ENCODE results near the gene POLR2E.
"Not testable (repeated sequence)": the region's sequence is repeated elsewhere in the genome, so short reads cannot be mapped to it uniquely, and the experiment has no call there.

POLR2E gene

GRCh38 chr19:1125601-1126467, 30.7 kb upstream of the POLR2E start:
- no peak for DNase-seq

- no peak for DNase-seq
Measured at GRCh38 chr19:1123885-1124677, 28.9 kb upstream of the POLR2E start.

DNA sequence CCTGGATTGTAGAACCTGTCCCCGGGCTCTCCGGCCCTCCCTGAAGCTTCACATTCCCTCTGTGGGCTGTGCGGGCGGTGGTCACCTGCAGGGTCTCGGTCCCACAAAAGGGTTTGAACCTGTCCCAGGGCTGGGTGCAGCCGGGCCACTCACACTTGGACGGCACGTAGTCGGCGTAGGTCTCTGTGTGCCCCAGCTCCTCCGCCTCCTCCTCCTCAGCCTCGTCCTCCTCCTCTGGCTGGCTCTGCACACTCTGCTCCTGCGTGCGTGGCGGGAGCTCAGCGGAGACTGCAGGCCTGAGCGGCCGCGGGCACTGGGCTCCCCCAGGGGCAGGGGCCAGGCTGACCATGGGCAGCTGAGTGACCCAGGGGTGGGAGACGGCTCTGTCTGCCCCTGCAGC, 28.2 kb upstream of the POLR2E start:
- no peak for DNase-seq

DNA sequence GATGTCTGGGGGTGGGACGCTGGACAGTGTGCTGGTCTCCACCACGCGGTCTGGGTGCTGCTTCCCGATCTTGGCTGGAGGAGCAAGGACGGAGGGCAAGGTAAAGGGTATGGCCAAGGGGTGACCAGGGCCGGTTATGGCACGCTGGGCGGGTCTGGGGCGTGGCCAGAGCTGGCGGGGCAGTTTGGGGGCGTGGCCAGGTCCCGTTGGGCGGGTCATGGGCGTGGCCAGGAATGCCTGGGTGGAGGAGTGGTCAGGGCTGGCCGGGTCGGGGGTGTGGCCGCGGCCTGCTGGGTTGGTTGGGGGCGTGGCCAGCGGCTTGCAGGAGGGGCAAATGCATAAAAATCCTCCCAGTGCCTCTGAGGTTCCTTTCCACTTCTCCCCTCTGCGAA, 27.8 kb upstream of the POLR2E start:
- DNase-seq, result no peak

DNA sequence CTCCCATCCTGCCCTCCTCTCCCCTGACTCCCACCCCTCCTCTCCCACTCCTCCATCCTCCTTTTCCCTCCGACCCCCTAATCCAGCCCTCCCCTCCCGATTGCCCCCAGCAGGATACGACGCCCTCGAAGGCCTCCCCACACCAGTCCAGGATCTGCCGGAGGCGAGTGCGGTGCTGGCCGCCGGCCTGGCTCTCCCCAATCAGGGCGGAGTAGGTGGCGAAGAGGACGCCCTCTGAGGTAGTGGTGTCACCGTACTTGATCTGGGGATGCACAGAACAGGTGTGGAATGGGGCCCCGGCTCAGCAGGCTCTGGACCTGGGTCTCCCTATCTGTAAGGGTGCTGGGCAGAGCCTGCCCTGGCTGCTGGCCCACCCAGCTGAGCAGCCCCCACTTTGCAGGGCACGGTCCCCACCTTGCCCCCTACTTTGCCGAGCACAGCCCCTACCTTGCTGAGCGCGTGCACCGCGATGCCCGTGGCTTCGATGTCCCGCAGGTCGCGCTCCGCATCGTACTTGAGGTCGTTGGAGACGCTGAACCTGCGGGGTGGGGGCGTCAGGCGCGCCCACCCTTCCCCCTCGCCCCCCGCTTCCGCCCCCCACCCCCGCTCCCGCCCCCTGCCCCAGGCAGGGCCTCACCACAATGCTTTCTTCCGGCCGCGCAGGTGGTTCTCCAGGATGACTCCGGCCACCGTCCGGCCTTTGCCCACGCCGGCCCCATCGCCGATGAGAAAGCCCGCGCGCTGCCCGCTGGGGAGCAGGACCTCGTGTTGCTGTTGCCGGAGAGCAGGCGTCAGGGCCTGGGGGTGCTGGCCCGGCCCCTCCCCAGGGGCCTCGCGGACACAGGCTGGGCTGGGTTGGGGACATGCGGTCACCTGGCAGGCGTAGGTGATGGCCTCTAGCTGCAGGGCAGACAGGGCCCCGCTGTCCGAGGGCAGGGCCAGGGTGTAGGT, 27.1 kb upstream of the POLR2E start:
- no peak for DNase-seq

DNA sequence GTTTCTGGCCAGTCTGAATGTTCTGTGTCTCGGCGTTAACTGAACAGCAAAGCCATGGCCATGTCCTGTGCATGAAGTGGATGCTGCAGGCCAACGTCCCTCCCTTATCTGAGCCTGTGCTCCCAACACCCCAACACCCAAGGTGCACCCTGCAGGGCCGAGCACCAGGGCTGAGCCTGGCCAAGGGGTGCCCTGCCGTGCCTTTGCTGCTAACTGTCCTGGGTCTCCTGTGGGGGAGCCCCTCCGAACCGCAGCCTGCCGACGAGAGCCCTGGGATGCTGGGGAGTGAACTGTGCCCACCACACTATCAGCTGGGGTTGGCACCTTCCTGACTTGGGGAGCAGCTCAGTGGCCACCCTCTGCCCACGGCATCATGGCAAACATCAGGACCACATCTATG, 26.2 kb upstream of the POLR2E start:
- no peak for DNase-seq

DNA sequence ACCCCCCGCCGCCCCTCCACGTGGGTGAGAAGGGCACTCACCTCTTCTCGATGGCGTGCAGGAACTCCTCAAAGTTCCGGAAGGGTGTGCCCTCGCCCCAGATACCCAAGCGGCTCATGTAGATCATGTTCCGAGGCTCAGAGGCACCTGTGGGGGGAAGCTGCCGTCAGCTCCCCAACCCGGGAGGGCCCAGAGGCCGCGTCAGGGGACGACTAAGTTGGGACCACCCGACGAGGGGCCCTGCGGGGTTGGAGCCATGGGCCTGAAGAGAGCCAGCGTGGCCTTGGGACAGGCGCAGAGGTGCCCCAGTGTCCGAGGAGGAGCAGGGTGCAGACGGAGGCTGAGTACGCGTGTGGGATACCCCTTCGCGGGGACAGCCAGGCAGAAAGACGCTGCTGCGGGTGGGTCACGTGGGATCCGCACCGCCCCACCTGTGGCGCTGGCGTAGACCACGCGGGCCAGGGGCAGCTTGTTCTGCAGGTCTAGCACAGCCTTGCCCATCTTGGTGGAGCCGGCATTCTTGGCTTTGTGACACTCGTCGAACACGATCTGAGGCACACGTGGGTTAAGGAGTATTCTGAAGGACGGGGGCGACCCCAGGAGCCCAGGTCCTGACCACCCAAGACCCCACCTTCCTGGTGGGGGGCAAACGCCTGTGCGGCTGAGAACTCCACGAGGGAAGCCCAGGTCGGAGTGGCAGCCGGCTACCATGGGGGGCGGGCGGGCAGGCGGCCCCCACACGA, 24.5 kb upstream of the POLR2E start:
- no peak for DNase-seq

DNA sequence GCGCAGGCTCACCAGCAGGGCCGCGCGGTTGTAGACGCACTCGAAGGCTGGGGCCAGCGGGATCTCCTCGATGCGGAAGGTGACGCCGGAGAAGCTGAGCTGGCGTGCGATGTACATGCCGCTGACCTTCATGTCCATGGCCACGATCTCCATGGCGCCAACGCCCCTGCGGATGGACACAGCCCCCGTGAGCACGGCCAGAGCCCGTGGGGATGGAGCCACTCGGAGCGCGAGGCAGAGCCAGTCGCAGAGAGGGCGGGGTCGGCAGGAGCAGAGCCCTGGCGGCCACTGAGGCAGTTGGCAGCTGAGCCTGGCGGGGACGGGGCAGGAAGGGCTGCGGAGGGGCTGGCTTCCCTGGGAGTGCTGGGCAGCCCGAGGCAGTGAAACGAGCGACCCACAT, 23.8 kb upstream of the POLR2E start:
- DNase-seq, result no peak

- no peak for DNase-seq
Measured at GRCh38 chr19:1117654-1118053, 22.5 kb upstream of the POLR2E start.

DNA sequence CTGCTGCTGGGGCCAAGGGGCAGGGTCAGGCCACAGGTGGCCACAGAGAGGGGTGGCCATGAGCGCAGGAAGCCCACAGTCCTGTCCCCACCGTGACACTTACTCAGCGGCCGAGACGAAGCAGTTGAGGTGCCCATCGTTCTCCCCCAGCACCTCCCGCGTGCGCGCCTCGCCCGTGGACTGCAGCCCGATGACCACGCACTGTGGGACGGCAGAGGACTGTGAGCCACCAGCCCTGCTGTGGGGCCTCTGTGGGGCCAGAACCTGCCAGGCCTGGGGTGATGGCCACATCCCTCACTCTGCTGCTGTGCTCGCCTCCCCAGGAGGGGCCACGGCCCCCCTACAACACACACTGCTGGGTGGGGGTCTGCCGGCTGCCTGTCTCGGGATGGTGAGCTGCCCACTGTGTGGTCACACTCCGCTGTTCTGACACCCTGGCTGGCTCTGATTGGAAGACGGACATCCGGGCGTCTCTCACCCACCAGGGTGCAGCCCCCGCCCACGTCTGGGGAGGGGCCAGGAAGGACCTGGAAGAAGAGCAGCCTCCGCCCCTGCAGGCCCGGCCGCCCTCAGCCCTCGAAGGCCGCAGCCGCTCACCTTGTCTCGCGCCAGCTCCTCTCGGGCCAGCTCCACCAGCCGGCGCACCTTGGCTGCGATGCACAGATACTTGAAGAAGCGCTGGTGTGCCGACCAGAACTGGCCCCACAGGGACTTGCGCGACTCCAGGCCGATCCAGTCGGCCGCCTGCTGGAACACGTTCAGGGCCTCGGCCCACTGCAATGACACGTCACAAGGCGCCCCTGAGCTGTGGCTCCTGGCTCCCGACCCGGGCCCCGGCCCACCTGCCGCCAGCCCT, 21.8 kb upstream of the POLR2E start:
- no peak for DNase-seq

DNA sequence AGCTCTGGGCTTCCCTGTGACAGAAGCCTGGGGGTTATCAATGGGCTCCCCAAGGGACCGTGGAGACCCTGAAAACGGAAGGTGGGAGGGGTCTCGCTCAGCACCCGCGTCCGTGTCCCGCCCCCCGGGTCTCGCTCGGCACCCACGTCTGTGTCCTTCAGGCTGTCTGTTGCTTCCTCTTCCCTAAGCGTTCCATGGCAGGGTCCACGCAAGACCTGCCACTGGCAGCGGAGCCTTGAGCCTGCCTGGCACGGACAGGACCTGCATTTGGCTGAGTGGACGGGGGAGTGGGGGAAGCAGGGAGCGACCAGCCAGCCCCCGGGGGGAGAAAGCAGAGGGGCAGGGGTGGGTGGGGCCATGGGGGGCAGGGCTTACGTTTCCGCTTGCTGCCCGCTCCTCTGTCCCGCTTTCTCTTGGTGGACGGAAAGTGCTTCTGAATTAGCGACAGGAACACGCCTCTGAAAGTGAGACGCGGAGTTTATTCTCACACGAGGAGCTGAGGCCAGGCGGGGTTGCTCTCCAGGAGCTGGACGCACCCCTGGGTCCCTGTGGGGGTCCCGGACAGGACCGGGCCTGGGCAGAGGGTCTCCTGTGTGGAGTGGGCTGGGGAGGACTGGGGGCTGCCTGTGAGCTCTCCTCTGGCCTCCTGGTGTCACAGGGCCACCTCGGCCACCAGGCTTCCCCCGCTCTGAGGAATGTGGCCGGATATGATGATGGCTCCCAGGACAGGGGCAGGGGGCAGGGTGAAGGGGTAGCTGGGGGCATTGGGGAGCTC, 20.7 kb upstream of the POLR2E start:
- no peak for DNase-seq

- not testable (repeated sequence) for DNase-seq
Measured at GRCh38 chr19:1114728-1115127, 19.6 kb upstream of the POLR2E start.

GRCh38 chr19:1113986-1114483, 18.9 kb upstream of the POLR2E start:
- DNase-seq, result no peak

DNA sequence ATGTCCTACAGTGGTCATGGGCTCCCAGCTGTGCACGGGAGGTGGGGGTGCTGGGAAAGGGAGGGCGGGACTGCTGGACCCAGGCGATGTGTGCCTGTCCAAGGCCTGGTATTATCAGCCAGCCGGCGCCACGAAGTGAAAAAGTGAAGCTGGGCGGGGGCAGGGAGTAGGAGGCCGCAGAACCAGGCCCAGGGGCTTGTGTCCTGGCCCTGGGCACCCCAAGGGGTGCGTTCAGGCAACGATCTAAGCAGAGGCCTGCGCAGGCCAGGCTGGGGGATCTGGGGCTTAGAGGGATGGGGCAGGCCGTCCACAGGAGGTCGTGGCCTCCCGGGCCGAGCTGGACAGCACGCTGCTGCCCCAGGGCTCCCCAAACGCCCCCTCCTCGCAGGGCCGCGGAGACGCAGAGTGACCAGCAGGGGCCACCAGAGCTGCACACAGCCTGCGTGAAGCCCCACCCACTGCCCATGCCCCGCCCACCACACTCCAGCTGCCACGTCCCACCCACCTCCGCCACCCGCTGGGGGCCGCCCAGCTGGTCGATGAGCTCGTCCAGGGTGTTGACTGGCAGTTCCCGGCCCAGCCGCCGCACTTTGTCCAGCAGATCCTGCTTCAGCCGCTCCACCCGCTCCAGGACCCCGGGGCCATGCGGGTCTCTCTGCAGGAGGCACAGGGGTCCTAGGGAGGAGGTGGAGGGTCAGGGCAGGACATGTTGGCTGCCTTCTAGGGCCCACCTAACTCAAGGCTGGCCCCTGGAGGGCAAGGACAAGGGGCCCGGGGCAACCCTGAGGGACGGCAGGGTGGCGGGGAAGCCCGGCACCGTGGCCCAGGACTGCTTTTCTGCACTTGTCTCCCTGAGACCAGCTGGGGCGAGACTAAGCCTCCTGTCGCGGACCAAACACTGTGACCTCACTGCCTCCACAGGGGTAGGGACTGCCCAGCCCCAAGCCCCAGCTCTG, 18.1 kb upstream of the POLR2E start:
- DNase-seq, result peak; percentile 85

- no peak for DNase-seq
Measured at GRCh38 chr19:1112268-1113029, 17.3 kb upstream of the POLR2E start.

DNA sequence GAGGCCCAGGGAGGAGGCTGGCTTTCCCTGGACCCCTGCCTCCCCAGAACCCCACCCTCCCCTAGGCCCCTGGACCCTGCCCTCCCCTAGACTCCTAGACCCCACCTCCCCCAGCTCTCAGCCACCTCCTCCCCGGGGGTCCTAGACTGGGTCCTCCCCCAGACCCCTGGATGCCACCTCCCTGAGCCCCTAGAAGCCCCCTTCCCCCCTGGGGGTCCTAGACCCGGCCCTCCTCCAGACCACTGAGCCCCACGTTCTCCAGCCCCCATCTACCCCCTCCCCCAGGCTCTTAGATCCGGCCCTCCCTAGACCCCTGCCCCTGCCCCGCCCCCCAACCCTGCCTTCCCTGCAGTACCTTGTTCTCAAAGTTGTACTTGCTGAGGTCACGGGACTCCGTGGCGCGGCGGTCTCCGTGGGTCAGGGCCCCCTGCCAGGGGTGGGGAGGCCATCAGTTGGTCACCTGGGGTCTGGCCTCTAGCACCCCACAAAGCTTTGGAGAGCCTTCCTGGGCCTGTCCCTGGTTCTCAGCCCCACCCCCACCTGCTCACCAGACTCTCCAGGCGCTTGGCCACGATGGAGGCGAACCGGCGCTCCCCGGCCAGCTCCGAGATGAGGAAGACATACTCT, 16.6 kb upstream of the POLR2E start:
- DNase-seq, result no peak

DNA sequence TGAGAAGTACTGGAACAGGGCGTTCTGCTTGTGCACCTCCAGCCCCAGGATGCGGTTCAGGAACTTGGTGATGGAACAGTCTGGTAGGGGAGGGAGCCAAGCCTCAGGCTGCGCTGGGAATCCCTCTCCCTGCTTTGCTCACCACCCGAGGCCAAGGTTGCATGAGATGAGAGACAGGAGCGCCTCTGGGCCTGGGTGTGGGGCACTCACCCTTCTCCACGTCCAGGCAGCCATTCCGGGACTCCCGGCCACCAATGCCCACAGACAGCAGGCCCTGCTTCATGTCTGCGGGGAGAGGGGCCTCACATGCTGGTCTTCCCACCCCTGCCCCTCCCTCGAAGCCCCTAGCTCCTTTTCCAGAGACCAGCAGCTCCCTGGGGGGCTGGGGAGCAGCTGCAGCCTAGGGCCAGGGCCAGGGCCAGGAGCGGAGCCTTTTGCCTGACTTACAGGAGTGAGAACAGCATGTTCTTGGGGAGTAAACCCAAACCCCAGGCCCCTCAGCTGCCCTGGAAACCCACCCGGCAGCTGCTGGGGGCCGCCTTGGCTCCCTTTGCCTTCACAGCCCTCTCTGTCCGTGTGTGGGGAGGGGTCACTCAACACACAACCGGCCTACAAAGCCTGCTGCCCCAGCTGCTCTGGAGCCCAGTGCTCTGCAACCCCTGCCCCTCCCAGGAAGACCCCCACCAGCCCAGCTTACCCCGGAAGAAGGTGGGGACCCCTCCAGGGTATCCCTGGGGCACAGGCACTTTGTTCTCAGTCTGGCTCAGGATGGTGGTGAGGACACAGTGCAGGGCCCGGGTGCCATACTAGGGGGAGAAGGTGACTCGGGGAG, 15.8 kb upstream of the POLR2E start:
- DNase-seq, result no peak

Measured in activated T-cell treated with anti-CD3 and anti-CD28 coated beads, Interleukin-2, amount 50 U/mL, for 1 hour (primary cell).